Glutamatergic neuron (in vitro differentiated cells): ENCODE data around the gene PPARD. TPM values are rescaled to one million over a fixed set of nuclear protein-coding genes. Genes with fewer than 3 reads are reported as not detected.

Source experiments
- DNase-seq: peaks from one replicate; pipeline ENCODE4 v3.0.0; 2022
- H3K27ac Mint-ChIP-seq: one replicate; pipeline ENCODE4 v1.8.0; 2020; ENCODE audit warnings: mild to moderate bottlenecking, mixed read lengths, inconsistent platforms; ENCODE audit not compliant: unreplicated experiment
- H3K27me3 Mint-ChIP-seq: one replicate; pipeline ENCODE4 v1.8.0; 2020; ENCODE audit warnings: mild to moderate bottlenecking, moderate library complexity, mixed read lengths, inconsistent platforms; ENCODE audit not compliant: unreplicated experiment
- H3K36me3 Mint-ChIP-seq: one replicate; pipeline ENCODE4 v1.8.0; 2020; ENCODE audit warnings: mild to moderate bottlenecking, mixed read lengths, inconsistent platforms; ENCODE audit not compliant: unreplicated experiment
- H3K4me1 Mint-ChIP-seq: one replicate; pipeline ENCODE4 v1.8.0; 2020; ENCODE audit warnings: mild to moderate bottlenecking, low read depth, mixed read lengths, inconsistent platforms; ENCODE audit not compliant: unreplicated experiment
- H3K4me3 Mint-ChIP-seq: one replicate; pipeline ENCODE4 v1.8.0; 2020; ENCODE audit warnings: mild to moderate bottlenecking, mixed read lengths, inconsistent platforms; ENCODE audit not compliant: unreplicated experiment
- H3K9me3 Mint-ChIP-seq: one replicate; pipeline ENCODE4 v1.8.0; 2020; ENCODE audit warnings: mild to moderate bottlenecking, moderate library complexity, mixed read lengths, inconsistent platforms; ENCODE audit not compliant: unreplicated experiment
- CTCF ChIP-seq: fragments of 200-600 bp; sonication (generic); IDR thresholded peaks from one replicate; pipeline ENCODE4 v1.5.0; 2021; ENCODE audit not compliant: partially characterized antibody, unreplicated experiment
- total RNA-seq: library from RNA; stranded (reverse); fragmentation: NEBNext Ultra II Directional; extraction: Animal tissue kit (Norgen Biotek cat#: 25700); gene quantifications from one replicate; pipeline ENCODE4 v1.2.1, GENCODE V29; 2021; ENCODE audit not compliant: unreplicated experiment

The PPARD gene
- total RNA-seq, 1 donor from 2014 or later, result 37.5 TPM

- Mint-ChIP-seq H3K4me1 (peaks cover 40% of the 10 kb centered on the region), H3K27ac (peak overlapping the region; percentile 86), H3K9me3 (peaks cover 4% of the 10 kb centered on the region), H3K4me3 (peak overlapping the region; percentile 77), H3K27me3 (peaks cover 3% of the 10 kb centered on the region), H3K36me3 (no peaks in the 10 kb centered on the region)
- TF ChIP-seq CTCF, result no peak
- peak; percentile 38 for DNase-seq
Observed at GRCh38 chr6:35363293-35363750, 21.0 kb downstream of the PPARD start.

- peaks cover 1% of the 10 kb centered on the region for H3K9me3 Mint-ChIP-seq
- no peak overlapping the region for H3K27ac Mint-ChIP-seq
- peaks cover 3% of the 10 kb centered on the region for H3K27me3 Mint-ChIP-seq
Observed at GRCh38 chr6:35365594-35366203, 23.3 kb downstream of the PPARD start.

GRCh38 chr6:35366204-35366596 is 23.8 kb downstream of the PPARD start:
- H3K27ac Mint-ChIP-seq, result no peak overlapping the region
- no peak for TF ChIP-seq CTCF
- peaks cover 38% of the 10 kb centered on the region for H3K4me1 Mint-ChIP-seq
- H3K36me3 Mint-ChIP-seq, result no peaks in the 10 kb centered on the region
- H3K4me3 Mint-ChIP-seq, result no peak overlapping the region
- no peak for DNase-seq
- H3K27me3 Mint-ChIP-seq, result peaks cover 3% of the 10 kb centered on the region
- H3K9me3 Mint-ChIP-seq, result peaks cover 1% of the 10 kb centered on the region

More at GRCh38 chr6:35365594-35366203, 23.3 kb downstream of the PPARD start:
- no peak for DNase-seq
- Mint-ChIP-seq H3K4me1 (peaks cover 39% of the 10 kb centered on the region), H3K4me3 (no peak overlapping the region), H3K36me3 (no peaks in the 10 kb centered on the region)
- TF ChIP-seq CTCF, result no peak

GRCh38 chr6:35367646-35368037 is 25.3 kb downstream of the PPARD start:
- Mint-ChIP-seq H3K27me3 (no peaks in the 10 kb centered on the region), H3K27ac (no peak overlapping the region), H3K9me3 (peaks cover 2% of the 10 kb centered on the region), H3K36me3 (no peaks in the 10 kb centered on the region), H3K4me1 (peaks cover 32% of the 10 kb centered on the region), H3K4me3 (no peak overlapping the region)
- no peak for TF ChIP-seq CTCF
- DNase-seq, result no peak

GRCh38 chr6:35368038-35368887 is 25.9 kb downstream of the PPARD start:
- no peaks in the 10 kb centered on the region for H3K36me3 Mint-ChIP-seq
- DNase-seq, result no peak
- H3K9me3 Mint-ChIP-seq, result peaks cover 2% of the 10 kb centered on the region
- H3K27me3 Mint-ChIP-seq, result no peaks in the 10 kb centered on the region
- TF ChIP-seq CTCF, result no peak
- H3K4me1 Mint-ChIP-seq, result peaks cover 26% of the 10 kb centered on the region
- no peak overlapping the region for H3K27ac Mint-ChIP-seq
- H3K4me3 Mint-ChIP-seq, result no peak overlapping the region
